Gastrocnemius medialis (tissue), 4 donors: ENCODE results near the gene CMTM3.

Experiments
- POLR2A ChIP-seq, 2 donors: fragments of 450-650 bp; IDR thresholded peaks; one replicate each; pipeline ENCODE4 v1.6.1; 2017; ENCODE audit warnings: antibody characterized with exemption in 2 of 2, mild to moderate bottlenecking in 2 of 2, moderate library complexity in 2 of 2
- TF ChIP-seq, protein P1 (sequence below), 5 experiments: fragments of 450-650 bp in 3 of 5; fragments of 200-600 bp in 2 of 5; sonication (generic) in 2 of 5; IDR thresholded peaks in 4 of 5; conservative IDR thresholded peaks in 1 of 5; 1 replicate in 4 of 5; 2 replicates in 1 of 5; pipeline ENCODE4 v1.5.1; 2016 to 2019; ENCODE audit warnings: antibody characterized with exemption in 5 of 5, mild to moderate bottlenecking in 3 of 5, moderate library complexity in 3 of 5

DNA sequence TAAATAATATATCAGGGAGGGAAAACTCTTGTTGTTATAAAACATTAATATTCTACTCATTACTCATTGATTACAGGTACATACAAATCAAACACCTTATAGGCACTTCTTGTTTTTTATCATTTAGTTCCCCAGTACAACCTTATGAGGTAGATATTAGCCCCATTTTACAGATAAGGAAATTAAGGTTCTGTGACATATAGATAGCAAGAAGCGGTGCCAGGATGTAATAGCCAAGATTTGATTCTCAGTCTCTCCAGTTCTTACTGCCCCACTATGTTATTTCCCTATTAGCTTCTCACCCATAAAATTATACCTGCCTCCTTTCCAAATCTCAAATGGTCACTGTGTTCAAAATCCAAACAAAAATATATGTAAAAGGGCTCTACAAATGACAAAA, 36.9 kb downstream of the CMTM3 start:
- TF ChIP-seq, protein P1, sequence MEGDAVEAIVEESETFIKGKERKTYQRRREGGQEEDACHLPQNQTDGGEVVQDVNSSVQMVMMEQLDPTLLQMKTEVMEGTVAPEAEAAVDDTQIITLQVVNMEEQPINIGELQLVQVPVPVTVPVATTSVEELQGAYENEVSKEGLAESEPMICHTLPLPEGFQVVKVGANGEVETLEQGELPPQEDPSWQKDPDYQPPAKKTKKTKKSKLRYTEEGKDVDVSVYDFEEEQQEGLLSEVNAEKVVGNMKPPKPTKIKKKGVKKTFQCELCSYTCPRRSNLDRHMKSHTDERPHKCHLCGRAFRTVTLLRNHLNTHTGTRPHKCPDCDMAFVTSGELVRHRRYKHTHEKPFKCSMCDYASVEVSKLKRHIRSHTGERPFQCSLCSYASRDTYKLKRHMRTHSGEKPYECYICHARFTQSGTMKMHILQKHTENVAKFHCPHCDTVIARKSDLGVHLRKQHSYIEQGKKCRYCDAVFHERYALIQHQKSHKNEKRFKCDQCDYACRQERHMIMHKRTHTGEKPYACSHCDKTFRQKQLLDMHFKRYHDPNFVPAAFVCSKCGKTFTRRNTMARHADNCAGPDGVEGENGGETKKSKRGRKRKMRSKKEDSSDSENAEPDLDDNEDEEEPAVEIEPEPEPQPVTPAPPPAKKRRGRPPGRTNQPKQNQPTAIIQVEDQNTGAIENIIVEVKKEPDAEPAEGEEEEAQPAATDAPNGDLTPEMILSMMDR (IDR thresholded peaks at IDR 0.05 in 4 of 5, conservative IDR thresholded peaks at IDR 0.05 in 1 of 5) = no peak
- TF ChIP-seq POLR2A (IDR thresholded peaks at IDR 0.05) = no peak
